Ovary (tissue), 9 donors: ENCODE measurements around the gene TMEM205. TPM values are rescaled to one million over a fixed set of nuclear protein-coding genes. Genes with fewer than 3 reads are reported as not detected.

Experiments used
- DNase-seq, 5 donors: peaks; one replicate each; pipeline ENCODE4 v3.0.0-alpha.2; 2019 to 2020
- H3K27ac ChIP-seq, 2 donors: fragments of 200-600 bp; one replicate each; pipeline versions ENCODE4 v1.5.1 to v1.8.0; 2019 to 2022
- H3K27me3 ChIP-seq: fragments of 200-600 bp; one replicate; pipeline ENCODE4 v1.8.0; 2022
- H3K36me3 ChIP-seq: fragments of 200-600 bp; sonication (generic); one replicate; pipeline ENCODE4 v1.5.1; 2019
- H3K4me1 ChIP-seq: one replicate; pipeline ENCODE4 v1.8.1; 2013; ENCODE audit warnings: mild to moderate bottlenecking, moderate library complexity; ENCODE audit not compliant: insufficient read depth
- H3K4me3 ChIP-seq: fragments of 200-600 bp; sonication (generic); one replicate; pipeline ENCODE4 v1.5.1; 2017
- H3K9me3 ChIP-seq, 2 donors: fragments of 200-600 bp in 1 of 2; sonication (generic) in 1 of 2; one replicate each; pipeline versions ENCODE4 v1.5.1 to v1.8.1; 2013 to 2019; ENCODE audit warnings: mild to moderate bottlenecking in 1 of 2, moderate library complexity in 1 of 2
- CTCF ChIP-seq, 3 donors: fragments of 450-650 bp in 2 of 3; fragments of 200-600 bp in 1 of 3; IDR thresholded peaks; one replicate each; pipeline versions ENCODE4 v1.5.1 to v1.8.0; 2016 to 2022; ENCODE audit warnings: antibody characterized with exemption in 3 of 3, mild to moderate bottlenecking in 1 of 3
- EP300 ChIP-seq: sonication (generic); formaldehyde crosslinking; IDR thresholded peaks from one replicate; pipeline ENCODE4 v1.6.1; 2017; ENCODE audit warnings: antibody characterized with exemption
- POLR2A ChIP-seq: fragments of 450-650 bp; IDR thresholded peaks from one replicate; pipeline ENCODE4 v1.6.1; 2017; ENCODE audit warnings: antibody characterized with exemption, mild to moderate bottlenecking, moderate library complexity
- WGBS, 3 donors: extraction: QIAGEN DNeasy Blood & Tissue Kit in 1 of 3; methylation state at CpG; one replicate each; pipeline versions ENCODE4 v1.1.5 to v1.1.7; 2013 to 2017; 5-methylcytosine and 5-hydroxymethylcytosine counted together
- intact Hi-C, 4 donors: fragments of 100-400 bp; cut with DNase I; formaldehyde crosslinking; loops; one replicate each; pipeline versions ENCODE4 v1.11.0 to v1.15.1; 2022 to 2023
- polyA plus RNA-seq, 2 donors: library from polyadenylated mRNA; stranded (reverse); fragments of 200-250 nt in 1 of 2; fragments of 350-450 nt in 1 of 2; fragmentation: Illumina TruSeq in 1 of 2; extraction: RNeasy Lipid Tissue Mini Kit (QIAGEN cat#74804) in 1 of 2; gene quantifications; one replicate each; pipeline ENCODE4 v1.2.3, GENCODE V29; 2013 to 2014
- total RNA-seq, 7 donors: library from RNA; depleted of rRNA in 2 of 7; stranded (reverse); fragments of >200 nt in 2 of 7; fragmentation: NEBNext Ultra II Directional in 3 of 7; extraction: Animal tissue kit (Norgen Biotek cat#: 25700) in 3 of 7; gene quantifications; one replicate each; pipeline versions ENCODE4 v1.1.0 to v1.2.4, GENCODE V29; 2016 to 2023
- donor health status: DM: no; HTN: no; CAD: no; lungs with moderate emphysema.
- donor health status: DM: no; HTN: no; CAD: no.
- donor health status: Bipolar disorder and iron deficiency.
- donor health status: DM: yes; HTN: yes; CAD: no.
- donor health status: DM: no; HTN: no; CAD: no.
- donor health status: DM: yes; HTN: yes; CAD: no.

TMEM205 gene
- total and polyA plus RNA-seq, 9 donors, result 64.0 to 296 (median 80.5) TPM

GRCh38 chr19:11332822-11333221 lies 13.2 kb downstream of the TMEM205 start:
- H3K9me3 ChIP-seq, result no peaks in the 10 kb centered on the region
- TF ChIP-seq CTCF (IDR thresholded peaks at IDR 0.05) (no peak), POLR2A (no peak), EP300 (no peak)
- peak in 1 of 5 donors; percentile 3 for DNase-seq
- H3K4me3 ChIP-seq, result no peak overlapping the region
- no peak overlapping the region for H3K27ac ChIP-seq
- H3K36me3 ChIP-seq, result no peaks in the 10 kb centered on the region
- 92 to 95% (median 92%) methylated on average over 5 of the region's 5 CpGs for WGBS, 3 donors
- intact Hi-C loops, result no loop called here
- no peaks in the 10 kb centered on the region for H3K27me3 ChIP-seq
- H3K4me1 ChIP-seq, result no peaks in the 10 kb centered on the region

DNA sequence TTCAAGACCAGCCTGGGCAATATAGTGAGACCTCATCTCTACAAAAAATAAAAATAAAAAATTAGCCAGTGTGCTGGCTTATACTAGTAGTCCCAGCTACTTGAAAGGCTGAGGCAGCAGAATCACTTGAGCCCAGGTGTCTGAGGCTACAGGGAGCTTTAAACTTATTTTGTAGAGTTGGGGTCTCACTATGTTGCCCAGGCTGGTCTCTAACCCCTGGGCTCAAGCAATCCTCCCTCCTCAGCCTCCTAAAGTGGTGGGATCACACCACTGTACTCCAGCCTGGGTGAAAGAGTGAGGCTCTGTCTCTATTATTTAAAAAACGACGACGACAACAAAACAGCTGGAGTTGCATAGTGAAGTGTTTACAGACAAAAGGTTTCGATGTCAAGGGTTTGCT lies 14.6 kb downstream of the TMEM205 start:
- no peaks in the 10 kb centered on the region for H3K4me1 ChIP-seq
- no peak overlapping the region for H3K27ac ChIP-seq
- 7 to 30% (median 8%) methylated on average over 4 of the region's 4 CpGs for WGBS, 3 donors
- intact Hi-C loops, result no loop called here
- no peaks in the 10 kb centered on the region for H3K9me3 ChIP-seq
- H3K27me3 ChIP-seq, result no peaks in the 10 kb centered on the region
- no peak for DNase-seq
- no peak overlapping the region for H3K4me3 ChIP-seq
- TF ChIP-seq EP300, result no peak
- no peak for TF ChIP-seq POLR2A
- TF ChIP-seq CTCF (IDR thresholded peaks at IDR 0.05), result no peak
- H3K36me3 ChIP-seq, result no peaks in the 10 kb centered on the region

DNA sequence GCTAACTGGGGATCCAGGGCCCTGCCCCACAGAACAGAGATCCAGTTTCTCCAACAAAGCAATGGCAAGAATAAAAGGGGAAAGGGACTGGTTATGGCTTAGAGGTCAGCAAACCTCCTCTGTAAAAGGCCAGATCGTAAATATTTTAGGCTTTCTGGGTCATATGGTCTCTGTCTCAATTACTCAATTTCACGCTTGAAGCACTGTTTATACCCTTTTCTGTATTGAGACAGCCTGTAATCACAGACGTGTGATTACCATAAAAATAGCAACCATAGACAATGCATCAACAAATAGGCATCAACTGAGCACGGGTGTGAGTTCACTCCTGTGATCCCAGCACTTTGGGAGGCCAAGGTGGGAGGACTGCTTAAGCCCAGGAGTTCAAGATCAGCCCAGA lies 15.9 kb downstream of the TMEM205 start:
- WGBS, 3 donors, result 73 to 83% (median 78%) methylated on average over 4 of the region's 4 CpGs
- Histone ChIP-seq H3K27me3 (no peaks in the 10 kb centered on the region), H3K36me3 (no peaks in the 10 kb centered on the region), H3K9me3 (no peaks in the 10 kb centered on the region), H3K4me3 (no peak overlapping the region), H3K4me1 (no peaks in the 10 kb centered on the region), H3K27ac (no peak overlapping the region)
- DNase-seq, result no peak
- TF ChIP-seq POLR2A (no peak), CTCF (IDR thresholded peaks at IDR 0.05) (no peak), EP300 (no peak)
- intact Hi-C loops, result no loop called here

- no peak overlapping the region for H3K27ac ChIP-seq
- WGBS, 3 donors, result 95 to 98% (median 98%) methylated on average over 7 of the region's 7 CpGs
- intact Hi-C loops, result no loop called here
These were observed 20.5 kb downstream of the TMEM205 start for GRCh38 chr19:11325544-11325943.

More at GRCh38 chr19:11325544-11325943, 20.5 kb downstream of the TMEM205 start:
- Histone ChIP-seq H3K36me3 (no peaks in the 10 kb centered on the region), H3K9me3 (no peaks in the 10 kb centered on the region), H3K27me3 (no peaks in the 10 kb centered on the region), H3K4me1 (peaks cover 10% of the 10 kb centered on the region), H3K4me3 (no peak overlapping the region)
- no peak for DNase-seq
- no peak for TF ChIP-seq CTCF (IDR thresholded peaks at IDR 0.05)
- TF ChIP-seq EP300, result no peak
- no peak for TF ChIP-seq POLR2A
